GM21717 (cell line): Measurements from ENCODE around the gene TMEM109.
"Not testable (repeated sequence)": the region's sequence is repeated elsewhere in the genome, so short reads cannot be mapped to it uniquely, and the experiment has no call there.

Source experiments
- ATAC-seq: cut with Tn5 transposase; IDR thresholded peaks from one replicate; pipeline ENCODE4 v1.9.1; 2021; ENCODE audit warnings: mild to moderate bottlenecking, moderate library complexity; ENCODE audit not compliant: unreplicated experiment

Gene TMEM109

DNA sequence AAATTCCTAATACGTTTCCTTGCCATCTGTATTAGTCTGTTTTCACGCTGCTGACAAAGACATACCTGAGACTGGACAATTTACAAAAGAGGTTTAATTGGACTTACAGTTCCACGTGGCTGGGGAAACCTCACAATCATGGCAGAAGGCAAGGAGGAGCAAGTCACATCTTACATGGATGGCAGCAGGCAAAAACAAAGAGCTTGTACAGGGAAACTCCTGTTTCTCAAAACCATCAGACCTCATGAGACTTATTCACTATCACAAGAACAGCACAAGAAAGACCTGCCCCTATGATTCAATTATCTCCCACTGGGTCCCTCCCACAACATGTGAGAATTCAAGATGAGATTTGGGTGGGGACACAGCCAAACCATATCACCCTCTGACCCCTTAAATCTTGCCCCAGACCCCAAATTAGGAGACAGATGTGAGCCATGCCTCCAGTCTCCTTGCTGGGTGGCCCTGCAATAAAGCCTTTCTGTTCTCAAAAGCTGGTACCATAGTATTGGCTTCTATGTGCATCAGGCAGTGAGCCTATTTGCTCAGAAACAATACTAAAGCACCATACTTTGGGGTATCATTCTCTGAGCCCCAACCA, 4.2 kb upstream of the TMEM109 start:
- not testable (repeated sequence) for ATAC-seq

DNA sequence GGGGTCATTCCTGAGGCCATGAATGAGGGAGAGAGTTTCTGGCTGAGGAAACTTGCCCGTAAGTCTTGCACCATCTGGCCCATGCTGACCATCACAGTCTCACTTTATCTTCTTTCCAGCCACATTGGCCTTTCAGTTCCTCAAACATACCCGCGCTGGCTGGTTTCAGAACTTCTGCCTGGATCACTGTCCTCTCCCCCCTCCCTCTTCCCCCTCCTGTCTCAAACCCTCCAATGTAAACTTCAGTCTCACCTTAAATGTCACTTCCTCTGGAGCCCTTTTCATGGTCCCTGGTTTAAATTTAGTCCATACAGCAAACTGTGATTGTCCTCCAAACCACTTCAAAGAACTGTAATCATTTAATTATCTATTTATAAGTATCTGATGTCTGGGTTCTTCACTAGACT, 3.7 kb upstream of the TMEM109 start:
- ATAC-seq = peak; percentile 36

DNA sequence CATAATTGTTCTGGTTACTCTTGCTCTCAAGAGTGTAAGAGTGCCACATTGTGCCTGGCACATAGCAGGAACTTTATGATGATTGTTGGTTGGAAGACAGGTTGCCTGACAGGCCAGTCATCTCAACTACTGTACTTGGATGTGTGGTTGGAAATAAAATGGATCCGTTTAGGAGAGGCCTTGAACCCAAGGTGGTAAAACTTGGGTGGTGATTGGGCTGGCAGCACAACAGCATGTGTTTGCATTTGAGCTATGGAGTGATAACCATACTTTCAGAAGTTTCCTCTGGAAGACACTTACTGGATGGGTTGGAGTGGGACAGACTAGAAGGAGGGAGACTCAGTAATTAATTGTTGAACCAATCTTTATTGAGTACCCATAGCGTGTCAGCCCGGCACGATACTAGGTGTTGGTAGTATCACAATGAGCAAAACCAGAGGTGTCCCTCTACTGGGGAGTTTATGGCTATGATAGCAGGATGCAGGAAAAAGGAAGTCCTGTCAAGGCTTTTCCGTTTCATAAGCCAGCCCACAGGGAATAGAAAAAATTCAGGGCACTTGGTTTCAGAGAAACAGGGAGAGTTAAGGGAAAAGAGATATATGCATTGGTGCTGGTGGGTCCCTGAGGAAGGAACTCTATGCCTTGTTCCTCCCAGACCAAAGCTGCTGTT, 3.1 kb upstream of the TMEM109 start:
- ATAC-seq = no peak

DNA sequence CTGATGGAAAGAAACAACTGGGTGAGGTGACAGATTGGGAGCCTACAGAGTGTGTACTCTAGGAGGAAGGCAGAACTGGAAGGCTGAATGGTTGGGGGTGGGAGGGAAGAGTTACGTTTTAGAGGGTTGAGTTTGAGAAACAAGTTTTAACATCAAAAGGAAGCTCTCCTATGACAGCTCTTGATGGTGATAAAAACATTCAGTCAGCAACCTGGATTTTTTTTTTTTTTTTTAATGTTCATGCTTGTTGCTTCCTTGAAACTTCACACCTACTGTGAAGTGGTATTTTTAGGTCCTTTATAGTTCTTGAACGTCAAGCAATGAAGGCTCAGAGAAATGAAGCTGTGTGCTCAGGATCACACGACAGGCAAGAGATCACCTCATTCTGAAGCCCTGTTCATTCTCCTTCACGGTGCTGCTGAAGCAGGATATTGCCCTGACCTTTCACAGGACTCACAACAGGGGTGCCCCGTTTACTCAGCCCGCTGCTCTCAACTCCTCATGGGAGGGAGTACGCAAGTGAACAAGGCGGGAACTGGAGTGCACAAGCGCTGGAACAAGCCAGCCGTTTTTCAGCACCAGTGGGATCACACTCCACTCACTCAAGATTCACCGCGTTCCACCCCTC, 1.6 kb upstream of the TMEM109 start:
- no peak for ATAC-seq

DNA sequence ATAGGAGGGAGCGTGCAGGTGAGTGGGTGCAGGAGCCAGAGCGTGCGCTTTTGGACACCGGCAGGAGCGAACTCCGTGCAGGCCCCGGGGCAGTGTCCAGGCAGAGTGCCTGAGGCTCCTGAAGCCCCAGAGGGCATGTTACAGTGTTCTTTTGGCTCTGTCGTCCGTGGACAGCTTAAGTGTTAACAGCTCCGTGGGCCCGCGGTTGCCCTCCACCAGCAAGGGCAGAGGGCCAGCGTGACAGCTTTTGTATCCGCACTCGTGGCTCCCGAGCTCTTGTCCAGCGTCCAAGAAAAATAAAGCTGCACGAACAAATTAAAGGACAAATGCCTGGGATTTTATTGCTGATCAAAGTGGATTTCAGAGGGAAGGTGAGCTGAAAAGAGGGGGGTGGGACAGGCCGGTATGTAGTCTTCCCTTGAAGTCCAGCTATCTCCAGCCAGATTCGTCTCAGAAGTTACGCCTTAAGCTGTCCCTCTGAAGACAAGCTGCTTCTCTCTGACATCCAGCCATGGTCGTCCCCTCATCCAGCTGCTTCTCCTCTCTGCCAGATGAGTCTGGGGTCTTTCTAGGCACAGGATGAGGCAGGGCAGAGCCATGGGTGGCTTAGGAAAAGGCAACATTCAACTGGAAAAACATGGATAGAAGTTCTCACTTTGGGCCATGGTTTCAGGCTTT, 968 bp upstream of the TMEM109 start:
- no peak for ATAC-seq

DNA sequence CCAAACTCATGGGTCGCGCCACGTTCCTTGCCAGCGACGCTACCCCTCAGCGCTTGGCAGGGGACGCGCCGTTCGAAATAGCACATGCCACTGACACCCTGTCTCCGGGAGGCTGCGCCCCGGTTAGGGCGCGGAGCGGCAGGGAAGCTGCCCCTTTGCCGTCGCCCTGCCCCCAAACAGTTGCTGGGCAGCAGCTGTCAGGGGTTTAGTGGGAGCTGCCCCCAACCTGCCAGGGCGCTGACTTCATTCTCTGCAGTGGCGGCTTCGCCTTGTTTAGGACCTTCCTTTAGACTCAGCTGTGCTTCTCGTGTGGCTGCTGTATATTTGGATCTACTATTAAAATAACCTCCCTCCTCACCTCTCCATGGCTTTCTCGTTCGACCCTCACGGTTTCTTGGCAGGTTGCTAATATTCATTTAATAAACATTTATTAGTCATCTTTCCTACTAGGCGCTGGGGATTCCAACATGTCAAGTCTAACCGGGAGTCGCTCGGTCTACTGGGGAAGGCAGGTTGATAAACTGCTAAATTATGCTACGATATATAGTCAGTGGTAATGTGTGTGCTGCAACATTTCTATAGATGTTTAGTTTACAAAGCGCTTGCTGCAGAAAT, 782 bp downstream of the TMEM109 start:
- ATAC-seq = no peak

DNA sequence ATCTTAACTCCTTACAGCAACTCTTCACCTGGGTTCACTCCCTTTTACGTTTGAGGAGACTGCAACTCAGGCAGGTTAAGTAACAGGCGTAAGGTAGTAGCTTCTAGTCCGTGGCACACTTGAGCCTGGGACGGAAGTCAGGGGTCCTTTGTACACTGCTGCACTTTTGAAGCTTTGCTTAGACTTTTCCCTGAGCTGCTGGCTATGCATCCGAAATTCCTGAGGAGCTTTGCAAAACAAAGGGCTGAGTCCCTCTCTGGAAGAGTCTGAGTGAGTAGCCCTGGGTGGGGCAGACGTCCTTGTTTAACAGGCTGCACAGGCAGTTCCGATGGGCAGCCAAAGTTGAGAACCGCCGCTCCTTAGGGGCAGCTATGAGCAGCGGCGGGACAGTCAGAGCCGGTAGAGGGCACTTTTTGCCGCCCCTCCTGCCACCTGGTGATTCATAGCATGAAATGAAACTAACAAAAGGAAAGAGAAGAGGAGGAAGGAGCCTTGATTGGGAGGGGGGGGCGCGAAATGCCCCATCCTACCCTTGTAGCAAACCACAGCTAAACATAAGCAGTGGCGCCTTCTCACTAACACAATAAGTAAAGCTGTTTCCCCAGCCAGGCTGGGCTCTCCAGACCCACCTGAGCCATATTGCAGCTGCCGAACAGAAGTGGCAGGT, 1.4 kb downstream of the TMEM109 start:
- ATAC-seq = peak; percentile 36

DNA sequence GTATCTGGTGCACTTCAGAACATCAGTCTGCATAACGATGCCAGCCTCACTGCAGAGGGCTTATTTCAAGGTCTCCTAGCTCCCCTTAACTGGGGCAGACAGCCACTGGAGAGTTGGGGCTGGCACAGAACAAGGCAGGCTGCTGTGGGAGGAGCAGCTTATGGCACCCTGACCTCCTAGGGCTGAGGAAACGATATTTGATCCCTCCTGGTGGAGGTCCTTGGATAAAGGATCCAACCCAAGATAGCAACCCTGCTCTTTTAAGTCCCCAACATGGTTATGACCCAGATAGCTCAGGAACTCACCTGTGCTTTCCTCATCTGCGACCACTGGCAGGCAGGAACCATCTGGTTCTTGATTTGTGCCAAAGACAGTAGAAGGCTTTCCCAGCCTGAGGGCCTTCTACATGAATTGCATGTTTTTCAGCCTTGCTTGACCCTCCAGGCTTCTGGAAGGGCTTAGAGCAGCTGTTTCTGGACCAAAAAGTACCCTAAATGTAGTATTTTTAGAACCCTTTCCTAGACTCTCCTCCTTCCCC, 2.8 kb downstream of the TMEM109 start:
- no peak for ATAC-seq

DNA sequence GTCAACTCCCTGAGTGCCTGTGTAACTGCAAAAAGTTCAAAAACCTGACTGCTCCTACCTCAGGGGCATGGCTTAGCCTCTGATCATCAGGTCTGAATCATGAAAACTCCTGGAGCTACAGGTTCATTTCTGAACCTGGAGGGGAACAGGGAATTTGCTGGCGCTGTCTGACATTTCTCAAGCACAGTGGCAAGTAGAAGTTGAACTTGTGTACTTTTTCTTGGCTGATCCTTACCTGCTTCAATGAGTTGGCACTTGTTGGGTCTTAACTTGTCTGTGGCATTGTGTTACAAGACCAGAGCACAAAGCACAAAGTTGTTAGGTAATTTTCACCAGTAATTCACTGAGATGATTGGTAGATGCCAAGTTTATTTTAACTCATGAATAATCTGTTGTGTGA, 3.3 kb downstream of the TMEM109 start:
- ATAC-seq = no peak

DNA sequence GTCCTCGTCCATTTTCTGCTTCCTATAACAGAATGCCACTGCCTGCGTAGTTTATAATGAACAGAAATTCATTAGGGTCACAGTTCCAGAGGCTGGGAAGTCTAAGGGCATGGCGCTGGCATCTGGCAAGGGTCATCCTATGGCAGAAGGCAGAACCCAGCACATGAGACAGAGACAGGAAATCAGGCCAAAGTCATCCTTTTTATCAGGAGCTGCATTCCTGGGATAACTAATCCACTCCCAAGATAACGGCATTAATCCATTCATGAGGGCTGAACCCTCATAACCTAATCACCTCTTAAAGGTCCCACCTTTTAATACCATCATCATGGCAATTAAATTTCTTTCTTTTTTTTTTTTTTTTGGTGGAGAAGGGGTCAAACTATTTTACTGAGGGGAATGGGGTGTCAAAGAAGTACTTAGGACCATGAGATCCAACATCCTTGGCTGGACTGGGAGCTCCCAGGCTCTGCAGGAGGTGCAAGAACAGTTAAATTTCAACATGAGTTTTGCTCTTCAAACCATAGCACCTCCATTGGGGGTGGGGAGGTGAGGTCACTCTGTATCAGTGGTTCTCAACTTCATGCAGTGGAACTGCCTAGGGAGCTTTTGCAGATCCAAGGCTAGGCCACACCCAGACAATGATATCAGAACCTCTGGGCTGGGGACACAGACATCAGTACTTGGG, 4.4 kb downstream of the TMEM109 start:
- no peak for ATAC-seq

DNA sequence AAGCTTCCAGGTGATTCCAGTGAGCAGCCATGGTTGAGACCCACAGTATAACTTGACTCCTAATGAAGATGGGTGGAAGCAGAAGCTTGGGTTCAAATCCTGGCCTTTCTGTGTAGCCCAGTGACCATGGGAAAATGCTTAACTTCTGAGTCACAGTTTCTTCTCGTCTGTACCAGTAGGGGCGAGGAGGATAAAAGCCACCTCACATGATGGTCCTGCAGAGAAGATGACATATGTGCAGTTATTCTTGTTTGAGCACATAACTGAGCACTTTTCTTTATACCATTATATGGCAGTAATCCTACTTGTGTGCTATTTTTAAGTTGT, 4.9 kb downstream of the TMEM109 start:
- ATAC-seq = no peak

DNA sequence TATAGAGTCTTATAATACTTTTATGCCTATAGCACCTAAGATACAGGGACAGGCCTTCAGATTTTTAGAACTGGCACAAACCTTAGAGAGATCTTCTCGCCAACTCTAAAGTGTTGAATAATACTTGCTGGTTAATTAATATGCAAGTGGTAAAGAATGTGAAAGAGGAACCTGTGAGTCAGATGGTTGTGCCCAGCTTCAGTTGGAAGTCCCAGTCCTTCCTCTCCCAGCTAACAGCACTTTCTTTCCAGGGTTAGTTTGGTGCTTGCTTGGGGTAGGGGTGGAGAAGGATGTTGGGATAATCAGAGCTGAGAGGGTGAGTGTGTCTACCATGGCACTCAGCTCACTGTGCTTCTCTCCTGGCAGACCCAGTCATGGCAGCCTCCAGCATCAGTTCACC, 5.4 kb downstream of the TMEM109 start:
- ATAC-seq = no peak

DNA sequence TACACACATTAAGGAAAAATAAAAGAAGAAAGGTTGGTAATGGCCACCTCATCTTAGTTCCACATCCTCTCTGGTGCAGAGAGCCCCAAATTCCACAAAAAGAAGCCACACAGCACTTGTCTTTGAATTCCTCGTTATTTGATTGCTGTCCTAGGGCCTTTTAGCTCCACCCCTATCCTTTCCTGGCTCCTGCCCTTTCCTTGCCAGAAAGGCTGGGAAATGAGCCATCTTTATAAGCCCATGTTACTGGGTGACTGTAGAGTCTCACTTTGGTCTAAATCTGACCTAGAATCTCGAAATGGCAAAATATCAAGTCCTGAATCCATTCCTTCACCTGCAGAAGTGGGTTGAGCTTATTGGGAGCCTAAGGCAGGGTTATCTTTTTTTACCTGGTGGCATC, 6.0 kb downstream of the TMEM109 start:
- no peak for ATAC-seq

DNA sequence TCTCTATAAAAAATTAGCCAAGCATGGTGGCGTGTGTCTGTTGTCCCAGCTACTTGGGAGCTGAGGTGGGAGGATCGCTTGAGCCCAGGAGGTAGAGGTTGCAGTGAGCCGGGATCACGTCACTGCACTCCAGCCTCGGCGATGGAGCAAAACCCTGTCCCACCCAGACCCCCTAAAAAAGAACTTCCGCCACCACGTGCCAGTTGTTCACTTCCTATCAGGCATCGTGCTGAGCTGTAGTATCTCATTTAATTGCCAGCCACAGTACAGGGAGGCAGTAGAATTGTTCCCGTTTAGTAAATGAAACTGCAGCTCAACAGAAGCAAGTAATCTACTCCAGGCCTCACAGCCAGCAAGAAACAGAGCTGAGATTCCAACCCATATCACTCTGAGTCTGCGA, 7.3 kb downstream of the TMEM109 start:
- no peak for ATAC-seq

DNA sequence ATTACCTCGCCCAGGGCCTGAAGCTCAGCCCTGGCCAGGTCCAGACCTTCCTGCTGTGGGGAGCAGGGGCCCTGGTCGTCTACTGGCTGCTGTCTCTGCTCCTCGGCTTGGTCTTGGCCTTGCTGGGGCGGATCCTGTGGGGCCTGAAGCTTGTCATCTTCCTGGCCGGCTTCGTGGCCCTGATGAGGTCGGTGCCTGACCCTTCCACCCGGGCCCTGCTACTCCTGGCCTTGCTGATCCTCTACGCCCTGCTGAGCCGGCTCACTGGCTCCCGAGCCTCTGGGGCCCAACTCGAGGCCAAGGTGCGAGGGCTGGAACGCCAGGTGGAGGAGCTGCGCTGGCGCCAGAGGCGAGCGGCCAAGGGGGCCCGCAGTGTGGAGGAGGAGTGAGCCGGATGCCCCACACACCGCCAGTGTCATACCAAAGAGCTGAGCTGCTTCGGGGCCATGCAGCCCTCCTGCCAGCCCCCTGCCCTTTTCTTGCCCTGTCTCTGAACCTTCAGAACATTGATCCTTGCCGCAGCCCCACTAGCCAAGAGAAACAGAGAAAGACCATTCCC, 7.9 kb downstream of the TMEM109 start:
- no peak for ATAC-seq

DNA sequence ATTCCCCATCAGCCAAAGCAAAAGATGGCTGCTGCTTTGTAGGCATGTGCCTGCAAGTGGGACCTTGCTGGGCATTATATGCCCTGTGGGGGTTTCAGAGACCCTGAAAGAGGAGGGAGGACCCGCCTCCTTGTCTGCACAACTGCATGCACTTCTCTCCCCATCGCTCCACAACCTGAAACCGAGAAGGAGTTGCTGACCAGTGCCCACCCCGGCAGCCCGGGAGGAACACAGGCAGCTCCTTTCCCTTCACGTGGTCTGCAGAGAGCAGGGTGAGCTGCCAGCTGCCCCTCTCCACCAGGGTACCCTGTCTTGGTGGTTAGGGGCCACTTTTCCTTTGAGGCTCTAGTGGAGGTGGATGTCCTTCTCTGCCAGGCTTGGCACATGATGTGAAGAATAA, 8.9 kb downstream of the TMEM109 start:
- ATAC-seq = no peak

DNA sequence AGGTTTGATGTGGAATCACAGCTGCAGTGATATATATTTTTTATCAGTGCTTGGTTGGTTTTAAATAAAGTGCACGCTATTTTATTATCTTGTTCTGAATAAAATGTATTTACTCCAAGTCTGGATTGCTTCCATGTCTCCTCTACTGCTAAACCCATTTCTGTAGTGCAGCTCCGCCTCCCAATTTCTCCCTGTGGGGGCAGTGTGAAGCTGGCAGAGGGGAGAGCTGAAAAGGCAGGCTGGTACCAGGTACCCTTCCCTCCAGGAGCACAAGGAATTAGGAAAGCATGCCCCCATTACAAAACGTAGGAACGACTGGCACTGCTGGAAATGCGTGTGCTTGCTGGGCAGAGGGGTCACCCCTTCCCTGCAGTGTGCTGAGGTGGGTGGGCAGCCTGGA, 9.4 kb downstream of the TMEM109 start:
- no peak for ATAC-seq

DNA sequence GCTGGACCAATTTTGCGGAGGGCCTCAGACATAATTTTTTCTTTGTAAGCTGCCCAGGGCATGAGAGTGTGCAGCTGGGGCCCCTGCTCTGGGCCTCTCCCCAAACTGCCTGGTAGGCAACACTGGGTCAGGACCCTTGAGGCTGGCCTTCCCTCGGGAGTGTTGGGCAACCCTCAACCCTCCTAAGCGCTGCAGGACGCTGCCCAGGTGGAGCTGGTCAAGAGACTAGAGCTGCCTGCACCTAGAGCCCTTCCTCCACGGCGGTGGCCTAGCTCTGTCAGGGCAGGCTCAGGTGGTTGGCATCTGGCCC, 9.8 kb downstream of the TMEM109 start:
- no peak for ATAC-seq

DNA sequence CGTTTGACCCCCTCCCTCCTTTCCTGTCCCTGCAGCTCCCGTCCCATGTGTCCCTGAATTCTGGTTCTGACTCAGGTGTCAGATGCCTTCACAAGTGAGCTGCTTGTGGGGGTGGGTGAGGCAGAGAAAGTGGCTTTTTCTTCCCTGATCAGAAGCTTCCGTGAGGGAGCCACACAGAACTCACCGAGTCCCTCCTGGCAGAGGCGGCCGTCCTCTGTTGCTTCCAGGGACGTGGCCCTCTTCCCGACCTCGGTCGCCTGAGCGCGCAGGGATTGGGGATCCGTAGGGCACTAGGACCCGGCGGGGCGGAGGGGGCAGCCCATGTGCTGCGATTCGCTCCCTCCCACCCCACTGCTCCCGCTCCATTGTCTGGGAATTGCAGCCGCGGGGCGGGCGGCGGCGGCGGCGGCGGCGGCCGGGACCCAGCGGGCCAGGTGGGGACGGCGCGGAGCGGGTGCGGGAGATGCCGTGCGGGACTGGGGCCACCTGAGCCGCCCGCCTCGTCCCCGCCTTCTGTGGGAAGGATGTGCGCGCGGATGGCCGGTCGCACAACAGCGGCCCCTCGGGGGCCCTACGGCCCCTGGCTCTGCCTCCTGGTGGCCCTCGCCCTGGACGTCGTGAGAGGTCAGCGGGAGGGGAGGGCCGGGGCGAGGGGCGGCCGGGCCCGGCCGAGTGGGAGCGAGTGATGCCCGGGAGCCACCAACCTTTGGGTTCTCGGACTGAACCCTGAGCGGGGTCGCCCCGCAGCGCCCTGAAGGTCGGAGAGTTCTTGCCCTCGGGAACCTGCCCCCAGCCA, 10.3 kb downstream of the TMEM109 start, which contains the start of gene TMEM132A:
Gene TMEM132A (plus strand): TSS at position 351 of the 796 bp plus-strand sequence. CDS start 174 bp downstream, at position 525.
- ATAC-seq = peak; percentile 38
